Measurements from ENCODE around the gene KCMF1.

KCMF1 gene

DNA sequence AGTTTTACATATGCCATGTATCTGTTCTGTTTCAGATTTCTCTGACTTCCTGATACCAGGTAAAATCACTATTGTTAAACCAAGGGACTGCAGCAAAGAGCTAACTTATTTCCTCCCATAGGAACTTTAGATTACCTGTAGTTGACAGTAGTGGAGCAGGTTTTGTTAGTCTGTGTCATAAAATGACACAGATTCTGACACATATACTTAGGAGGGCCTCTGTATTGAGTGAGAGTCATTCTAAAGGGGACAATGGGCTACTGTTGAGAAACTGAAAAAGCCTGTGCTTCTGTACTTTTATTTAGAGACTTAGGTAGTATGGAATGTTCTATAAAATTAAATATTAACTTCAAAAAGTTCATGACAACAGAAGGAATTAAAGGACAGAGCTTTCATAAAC, 48.2 kb downstream of the KCMF1 start:
- no peak for DNase-seq (ENCODE audit: low read depth in 1 of 2, low spot score in 1 of 2)

DNA sequence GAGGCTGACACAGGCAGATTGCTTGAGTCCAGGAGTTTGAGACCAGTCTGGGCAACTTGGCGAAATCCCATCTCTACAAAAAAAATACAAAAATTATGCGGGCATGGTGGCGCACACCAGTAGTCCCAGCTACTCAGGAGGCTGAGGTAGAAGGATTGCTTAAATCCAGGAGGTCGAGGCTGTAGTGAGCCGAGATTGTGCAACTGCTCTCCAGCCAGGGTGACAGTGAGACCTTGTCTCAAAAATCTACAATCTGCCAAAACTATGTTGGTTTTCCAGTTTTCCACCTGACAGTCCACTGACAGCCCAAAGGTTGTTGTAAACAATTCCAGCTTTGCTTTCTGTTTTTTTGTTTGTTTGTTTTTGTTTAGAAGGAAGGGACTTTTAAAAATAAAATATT, 51.3 kb downstream of the KCMF1 start:
- DNase-seq (ENCODE audit: low read depth in 1 of 2, low spot score in 1 of 2): no peak

DNA sequence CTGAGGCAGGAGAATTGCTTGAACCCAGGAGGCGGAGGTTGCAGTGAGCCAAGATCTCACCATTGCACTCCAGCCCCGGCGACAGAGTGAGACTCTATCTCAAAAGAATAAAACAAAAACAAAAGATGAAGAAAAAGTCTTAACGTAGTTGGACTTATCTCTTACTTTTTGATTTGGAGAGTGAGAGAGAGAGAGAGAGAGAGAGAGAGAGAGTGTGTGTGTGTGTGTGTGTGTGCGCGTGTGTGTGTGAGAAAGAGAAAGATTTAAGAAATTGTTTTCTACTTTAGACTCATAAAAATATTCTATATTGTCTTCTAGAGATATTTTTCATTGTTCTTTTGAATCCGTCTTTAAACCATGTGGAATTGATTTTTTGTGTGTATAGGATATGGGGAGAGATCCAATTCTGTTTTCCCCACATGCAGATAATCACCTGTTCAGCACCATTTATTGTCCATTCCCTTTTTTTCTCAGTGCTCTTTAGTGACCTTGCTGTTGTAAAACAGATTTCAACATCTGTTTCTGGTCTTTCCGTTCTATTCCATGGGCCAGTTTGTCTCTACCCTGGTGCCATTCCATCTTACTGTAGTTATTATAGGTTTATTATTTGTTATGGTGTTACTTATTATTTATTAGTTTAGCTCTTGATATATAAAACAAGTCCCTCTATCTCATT, 53.5 kb downstream of the KCMF1 start:
- DNase-seq (ENCODE audit: low read depth in 1 of 2, low spot score in 1 of 2): no peak

DNA sequence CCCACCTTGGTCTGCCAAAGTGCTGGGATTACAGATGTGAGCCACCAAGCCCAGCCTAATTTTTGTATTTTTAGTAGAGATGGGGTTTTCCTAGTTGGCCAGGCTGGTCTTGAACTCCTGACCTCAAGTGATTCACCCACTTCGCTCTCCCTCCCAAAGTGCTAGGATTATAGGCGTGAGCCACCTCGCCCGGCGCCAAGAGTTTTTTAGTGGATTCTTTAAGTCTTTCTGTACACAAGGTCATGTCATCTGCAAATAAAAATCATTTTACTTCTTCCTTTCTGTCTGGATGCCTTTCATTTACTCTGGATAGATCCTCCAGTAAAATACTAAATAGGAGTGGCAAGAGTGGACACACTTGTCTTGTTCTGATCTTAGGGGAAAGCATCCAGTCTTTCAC, 61.7 kb downstream of the KCMF1 start:
- no peak for DNase-seq (ENCODE audit: low read depth in 1 of 2, low spot score in 1 of 2)

DNA sequence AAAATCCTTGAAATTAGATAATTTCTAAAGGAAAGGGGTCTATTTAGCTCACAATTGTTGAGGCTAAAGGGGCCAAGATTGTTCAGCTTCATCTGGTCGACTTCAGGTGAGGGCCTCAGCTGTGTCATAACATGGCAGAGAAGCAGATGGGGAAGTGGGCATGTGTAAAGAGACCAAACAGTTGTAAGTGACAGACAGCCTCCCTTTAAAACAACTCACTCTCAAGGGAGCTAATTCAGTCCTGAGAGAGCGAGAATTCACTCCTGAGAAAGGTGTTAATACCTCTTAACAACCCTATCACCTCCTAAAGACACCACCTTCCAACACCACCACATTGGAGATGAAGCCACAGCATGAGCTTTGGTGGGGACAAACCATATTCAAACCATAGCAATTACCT, 62.4 kb downstream of the KCMF1 start:
- no peak for DNase-seq (ENCODE audit: low read depth in 1 of 2, low spot score in 1 of 2)

GRCh38 chr2:85034158-85034557, 63.2 kb downstream of the KCMF1 start:
- DNase-seq (ENCODE audit: low read depth in 1 of 2, low spot score in 1 of 2): no peak

- DNase-seq (ENCODE audit: low read depth in 1 of 2, low spot score in 1 of 2): no peak
Observed at GRCh38 chr2:85037622-85038021, 66.7 kb downstream of the KCMF1 start.

DNA sequence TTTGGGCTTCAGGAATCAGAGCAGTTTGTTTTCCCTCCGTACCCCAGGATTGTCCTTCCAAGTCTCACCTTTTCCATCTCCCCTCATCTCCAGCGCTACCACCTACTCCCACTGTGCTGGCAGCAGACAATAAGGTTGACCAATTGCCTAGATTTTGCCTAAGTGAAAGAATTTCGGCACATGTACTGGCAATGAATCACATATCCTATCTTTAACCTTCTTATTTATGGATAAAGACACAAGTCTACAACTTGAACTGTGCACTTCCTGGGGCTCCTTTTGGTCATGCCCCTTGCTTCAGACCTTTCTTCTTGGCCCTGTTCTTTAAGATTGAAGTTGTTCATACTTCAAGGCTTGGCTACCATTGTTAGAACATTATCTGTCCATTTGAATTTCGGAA, 71.4 kb downstream of the KCMF1 start:
- DNase-seq (ENCODE audit: low read depth in 1 of 2, low spot score in 1 of 2): no peak

DNA sequence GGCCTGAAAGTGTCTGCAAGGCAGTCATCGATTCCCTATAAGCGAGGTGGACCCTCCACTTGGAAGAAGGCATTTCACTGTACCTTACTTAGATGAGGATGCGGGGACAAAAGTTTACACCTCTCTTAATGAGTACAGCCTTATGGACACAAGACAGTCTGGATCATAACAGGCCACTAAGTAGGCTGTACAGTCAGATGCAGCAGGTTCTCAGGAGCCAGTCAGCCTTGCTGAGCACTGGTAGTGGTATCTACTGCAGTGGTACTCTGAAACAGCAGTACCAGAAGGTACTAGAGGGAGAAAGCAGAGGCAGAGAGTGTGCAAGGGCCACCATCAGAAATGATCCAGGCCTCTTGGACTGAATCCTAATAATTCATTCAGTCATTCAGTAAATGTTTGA, 77.6 kb downstream of the KCMF1 start:
- DNase-seq (ENCODE audit: low read depth in 1 of 2, low spot score in 1 of 2): no peak

- no peak for DNase-seq (ENCODE audit: low read depth in 1 of 2, low spot score in 1 of 2)
Observed at GRCh38 chr2:85049236-85049635, 78.3 kb downstream of the KCMF1 start.

- DNase-seq (ENCODE audit: low read depth in 1 of 2, low spot score in 1 of 2): no peak
Observed at GRCh38 chr2:85053802-85054201, 82.8 kb downstream of the KCMF1 start.

DNA sequence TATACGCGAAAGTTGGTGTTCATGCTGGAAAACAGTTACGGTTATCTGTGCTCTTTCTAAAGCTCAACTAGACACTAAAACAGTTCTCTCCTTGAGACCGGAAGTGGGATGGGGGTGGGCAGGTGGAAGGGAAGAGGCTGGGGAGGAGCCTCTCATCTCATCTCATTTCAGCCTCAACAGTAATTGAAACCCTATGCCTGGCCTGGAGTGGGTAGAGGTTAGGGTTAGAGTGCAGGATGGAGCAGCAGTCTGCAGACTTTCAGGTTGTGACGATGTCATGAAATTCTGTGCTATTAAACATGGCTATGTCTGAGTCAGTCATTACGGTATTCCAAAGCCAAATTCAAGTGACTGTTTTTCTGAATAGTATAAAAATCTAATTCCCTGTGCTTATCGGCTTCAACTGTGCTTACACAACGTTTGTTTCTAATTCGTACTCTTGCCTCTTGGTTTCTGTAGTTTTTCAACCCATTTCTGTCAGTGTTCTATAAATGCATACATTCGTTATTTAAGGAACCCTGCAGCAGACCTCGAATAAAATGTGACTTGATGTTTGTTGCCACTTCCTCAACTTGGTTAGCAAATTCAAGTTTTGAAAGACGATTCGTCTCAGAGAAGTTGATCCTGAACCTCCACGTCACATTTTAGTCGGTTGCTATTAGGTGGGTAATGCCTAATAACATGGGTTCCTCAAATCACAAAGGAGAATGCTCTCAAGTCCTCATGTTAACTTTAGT, 86.4 kb downstream of the KCMF1 start:
- DNase-seq (ENCODE audit: low read depth in 1 of 2, low spot score in 1 of 2): no peak

GRCh38 chr2:85061896-85062295, 90.9 kb downstream of the KCMF1 start:
- DNase-seq (ENCODE audit: low read depth in 1 of 2, low spot score in 1 of 2): no peak

DNA sequence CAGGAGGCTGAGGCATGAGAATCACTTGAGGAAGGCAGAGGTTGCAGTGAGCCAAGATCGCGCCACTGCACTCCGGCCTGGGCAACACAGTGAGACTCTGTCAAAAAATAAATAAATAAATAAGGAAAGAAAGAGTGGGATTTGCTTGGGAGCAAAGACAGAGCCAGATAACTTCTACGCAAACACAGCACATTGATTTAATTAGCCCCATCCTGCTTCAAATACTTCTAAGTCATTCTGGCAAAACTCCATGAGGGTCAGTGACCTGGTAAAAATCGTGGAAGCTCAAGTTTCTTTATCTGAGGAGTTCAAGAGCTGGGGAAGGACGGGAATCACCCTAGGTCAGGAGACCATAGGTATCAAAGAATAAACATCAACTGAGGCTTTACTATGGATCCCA, 91.6 kb downstream of the KCMF1 start:
- no peak for DNase-seq (ENCODE audit: low read depth in 1 of 2, low spot score in 1 of 2)

GRCh38 chr2:85063981-85064599, 93.1 kb downstream of the KCMF1 start:
- DNase-seq (ENCODE audit: low read depth in 1 of 2, low spot score in 1 of 2): no peak

DNA sequence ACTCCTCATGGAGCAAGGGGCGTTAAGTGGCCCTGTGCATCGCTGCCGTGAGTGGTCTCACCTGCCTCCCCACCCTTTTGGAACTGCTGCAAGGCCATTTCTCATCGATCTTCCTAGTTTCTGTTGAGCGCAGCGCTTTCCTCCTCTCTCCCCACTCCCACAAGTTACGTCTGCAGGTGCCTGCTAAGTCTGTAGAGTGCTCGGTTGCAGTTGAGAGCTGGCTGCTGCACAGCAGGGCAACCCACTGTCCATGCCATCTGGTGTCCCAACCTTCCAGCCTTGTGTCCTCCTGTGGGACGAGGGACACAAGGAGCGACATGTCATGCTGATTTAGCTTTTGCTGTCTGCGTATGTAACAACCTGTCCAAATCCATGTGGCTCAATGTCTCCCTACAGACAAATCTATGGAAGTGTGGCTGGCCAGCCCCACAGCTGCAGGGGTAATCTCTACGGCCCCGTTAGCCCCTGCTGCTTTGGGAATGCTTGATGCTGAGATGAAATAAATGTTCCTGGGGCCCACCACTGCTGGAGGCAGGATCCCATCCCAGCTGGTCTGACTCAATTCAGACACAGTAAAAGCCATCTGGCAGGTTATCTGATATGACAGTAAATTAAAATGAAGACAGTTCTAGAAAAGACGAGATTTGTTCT, 94.1 kb downstream of the KCMF1 start:
- DNase-seq (ENCODE audit: low read depth in 1 of 2, low spot score in 1 of 2): no peak

GRCh38 chr2:85066006-85066740, 95.2 kb downstream of the KCMF1 start:
- DNase-seq (ENCODE audit: low read depth in 1 of 2, low spot score in 1 of 2): no peak

- no peak for DNase-seq (ENCODE audit: low read depth in 1 of 2, low spot score in 1 of 2)
Observed at GRCh38 chr2:85066874-85067351, 96.0 kb downstream of the KCMF1 start.

DNA sequence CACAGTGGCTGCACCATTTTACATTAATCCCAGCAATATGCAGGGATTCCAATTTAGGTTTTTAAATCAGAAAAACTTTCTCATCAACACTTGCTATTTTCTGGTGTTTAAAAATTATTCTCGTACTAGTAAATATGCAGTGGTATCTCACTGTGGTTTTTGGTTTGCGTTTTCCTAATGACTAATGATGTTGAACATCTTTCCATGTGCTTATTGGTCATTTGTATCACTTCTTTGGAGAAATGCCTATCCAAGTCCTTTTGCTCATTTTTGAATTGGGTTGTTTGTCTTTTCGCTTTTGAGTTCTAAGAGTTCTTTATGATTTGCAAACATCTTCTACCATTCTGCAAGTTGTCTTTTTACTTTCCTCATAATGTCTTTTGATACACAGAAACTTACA, 100.1 kb downstream of the KCMF1 start:
- no peak for DNase-seq (ENCODE audit: low read depth in 1 of 2, low spot score in 1 of 2)

DNA sequence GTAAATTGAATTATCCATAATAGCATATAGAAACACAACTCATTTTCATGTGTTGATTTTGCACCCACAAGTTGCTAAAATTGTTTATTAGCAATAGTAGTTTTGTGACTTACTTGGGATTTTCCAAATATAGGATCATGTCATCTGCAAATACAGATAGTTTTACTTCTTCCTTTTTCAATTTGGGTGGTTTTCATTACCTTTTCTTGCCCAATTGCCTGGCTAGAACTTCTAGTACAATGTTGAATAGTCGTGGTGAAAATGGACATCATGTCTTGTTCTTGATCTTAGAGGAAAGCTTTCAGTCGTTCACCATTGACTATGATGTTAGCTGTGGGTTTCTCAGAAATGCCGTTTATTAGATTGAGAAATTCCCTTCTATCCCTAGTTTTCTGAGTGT, 102.1 kb downstream of the KCMF1 start:
- no peak for DNase-seq (ENCODE audit: low read depth in 1 of 2, low spot score in 1 of 2)

GRCh38 chr2:85076618-85077274, 105.8 kb downstream of the KCMF1 start:
- no peak for DNase-seq (ENCODE audit: low read depth in 1 of 2, low spot score in 1 of 2)
